Fibroblast of villous mesenchyme (primary cell): Measurements from ENCODE around the gene TESK1. TPM values are rescaled to one million over a fixed set of nuclear protein-coding genes. Genes with fewer than 3 reads are reported as not detected.

ENCODE experiments used
- DNase-seq: peaks from one replicate; pipeline ENCODE4 v3.0.0-alpha.2; 2010; ENCODE audit warnings: low read depth
- H3K4me3 ChIP-seq: 2 replicates; pipeline ENCODE4 v1.5.1; 2011; ENCODE audit warnings: low read depth, mild to moderate bottlenecking, low read length
- total RNA-seq: library from RNA; depleted of rRNA; stranded (reverse); fragments of >200 nt; gene quantifications from 2 replicates; pipeline ENCODE4 v1.2.3, GENCODE V29; 2012
- TF ChIP-seq, protein P1 (sequence below): IDR thresholded peaks from 2 replicates; pipeline ENCODE4 v1.5.1; 2012; ENCODE audit warnings: low read depth, mild to moderate bottlenecking, low read length; ENCODE audit not compliant: insufficient read depth

The TESK1 gene
- total RNA-seq, 1 donor, result 13.0 TPM

DNA sequence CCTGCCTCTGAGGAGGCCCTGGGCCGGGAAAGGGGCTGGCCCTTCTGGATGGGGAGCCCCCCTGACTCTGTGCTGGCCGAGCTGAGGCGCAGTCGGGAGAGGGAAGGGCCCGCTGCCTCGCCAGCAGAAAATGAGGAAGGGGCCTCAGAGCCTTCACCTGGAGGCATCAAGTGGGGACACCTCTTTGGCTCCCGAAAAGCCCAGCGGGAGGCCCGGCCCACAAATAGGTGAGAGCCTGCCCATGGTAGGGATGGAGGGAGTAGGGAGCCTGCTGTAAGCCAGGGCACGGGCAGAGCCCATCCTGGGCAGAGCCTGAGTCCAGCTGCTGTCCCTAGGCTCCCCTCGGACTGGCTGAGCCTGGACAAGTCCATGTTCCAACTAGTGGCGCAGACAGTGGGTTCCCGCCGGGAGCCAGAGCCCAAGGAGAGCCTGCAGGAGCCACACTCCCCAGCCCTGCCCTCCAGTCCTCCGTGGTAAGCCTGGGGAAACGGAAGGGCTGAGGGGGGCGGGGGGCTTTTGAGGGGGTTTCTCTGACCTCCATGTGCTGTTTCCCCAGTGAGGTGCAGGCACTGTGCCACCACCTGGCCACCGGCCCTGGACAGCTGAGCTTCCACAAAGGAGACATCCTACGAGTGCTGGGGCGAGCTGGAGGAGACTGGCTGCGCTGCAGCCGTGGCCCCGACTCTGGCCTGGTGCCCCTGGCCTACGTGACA lies 44.3 kb upstream of the TESK1 start:
- TF ChIP-seq, protein P1, sequence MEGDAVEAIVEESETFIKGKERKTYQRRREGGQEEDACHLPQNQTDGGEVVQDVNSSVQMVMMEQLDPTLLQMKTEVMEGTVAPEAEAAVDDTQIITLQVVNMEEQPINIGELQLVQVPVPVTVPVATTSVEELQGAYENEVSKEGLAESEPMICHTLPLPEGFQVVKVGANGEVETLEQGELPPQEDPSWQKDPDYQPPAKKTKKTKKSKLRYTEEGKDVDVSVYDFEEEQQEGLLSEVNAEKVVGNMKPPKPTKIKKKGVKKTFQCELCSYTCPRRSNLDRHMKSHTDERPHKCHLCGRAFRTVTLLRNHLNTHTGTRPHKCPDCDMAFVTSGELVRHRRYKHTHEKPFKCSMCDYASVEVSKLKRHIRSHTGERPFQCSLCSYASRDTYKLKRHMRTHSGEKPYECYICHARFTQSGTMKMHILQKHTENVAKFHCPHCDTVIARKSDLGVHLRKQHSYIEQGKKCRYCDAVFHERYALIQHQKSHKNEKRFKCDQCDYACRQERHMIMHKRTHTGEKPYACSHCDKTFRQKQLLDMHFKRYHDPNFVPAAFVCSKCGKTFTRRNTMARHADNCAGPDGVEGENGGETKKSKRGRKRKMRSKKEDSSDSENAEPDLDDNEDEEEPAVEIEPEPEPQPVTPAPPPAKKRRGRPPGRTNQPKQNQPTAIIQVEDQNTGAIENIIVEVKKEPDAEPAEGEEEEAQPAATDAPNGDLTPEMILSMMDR, result no peak
- H3K4me3 ChIP-seq, result no peak overlapping the region
- no peak for DNase-seq

DNA sequence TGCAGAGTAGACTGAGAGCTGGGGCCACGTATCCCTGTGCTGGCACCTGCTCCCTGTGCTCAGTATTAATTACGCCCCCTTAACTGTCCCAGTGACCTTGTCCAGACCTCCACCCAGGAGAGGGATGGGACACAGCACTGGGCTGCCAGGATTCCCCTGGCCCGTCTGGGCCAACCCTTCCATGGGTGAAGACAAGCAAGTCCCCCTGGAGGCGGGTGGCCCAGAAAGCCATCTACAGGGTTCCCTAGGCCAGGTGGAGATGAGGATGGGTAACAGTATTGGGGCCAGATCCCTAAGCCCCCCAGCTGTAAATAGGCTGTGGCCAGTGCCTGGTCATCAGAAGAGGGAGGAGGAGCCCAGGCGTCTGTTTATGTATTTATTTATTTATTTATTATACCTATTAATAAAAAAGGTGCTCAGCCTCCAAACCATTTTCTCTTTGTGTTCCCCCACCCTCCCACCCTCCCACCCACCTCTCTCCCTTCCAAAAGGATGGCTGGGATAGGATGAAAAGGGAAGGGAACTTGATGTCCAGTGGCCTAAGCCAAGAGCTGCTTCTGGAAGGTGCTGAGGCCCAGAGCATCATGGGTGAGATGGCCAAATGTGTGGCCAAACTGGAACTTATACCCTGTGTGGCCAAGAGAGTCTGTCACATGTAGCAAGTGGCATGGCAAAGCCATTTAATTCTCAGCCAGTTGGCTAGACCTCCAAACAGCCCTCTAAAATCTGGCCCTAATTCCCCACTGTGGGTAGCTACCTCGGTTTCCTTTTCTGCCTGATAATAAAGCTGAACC lies 43.4 kb upstream of the TESK1 start:
- TF ChIP-seq, protein P1, result no peak
- DNase-seq, result no peak
- no peak overlapping the region for H3K4me3 ChIP-seq

DNA sequence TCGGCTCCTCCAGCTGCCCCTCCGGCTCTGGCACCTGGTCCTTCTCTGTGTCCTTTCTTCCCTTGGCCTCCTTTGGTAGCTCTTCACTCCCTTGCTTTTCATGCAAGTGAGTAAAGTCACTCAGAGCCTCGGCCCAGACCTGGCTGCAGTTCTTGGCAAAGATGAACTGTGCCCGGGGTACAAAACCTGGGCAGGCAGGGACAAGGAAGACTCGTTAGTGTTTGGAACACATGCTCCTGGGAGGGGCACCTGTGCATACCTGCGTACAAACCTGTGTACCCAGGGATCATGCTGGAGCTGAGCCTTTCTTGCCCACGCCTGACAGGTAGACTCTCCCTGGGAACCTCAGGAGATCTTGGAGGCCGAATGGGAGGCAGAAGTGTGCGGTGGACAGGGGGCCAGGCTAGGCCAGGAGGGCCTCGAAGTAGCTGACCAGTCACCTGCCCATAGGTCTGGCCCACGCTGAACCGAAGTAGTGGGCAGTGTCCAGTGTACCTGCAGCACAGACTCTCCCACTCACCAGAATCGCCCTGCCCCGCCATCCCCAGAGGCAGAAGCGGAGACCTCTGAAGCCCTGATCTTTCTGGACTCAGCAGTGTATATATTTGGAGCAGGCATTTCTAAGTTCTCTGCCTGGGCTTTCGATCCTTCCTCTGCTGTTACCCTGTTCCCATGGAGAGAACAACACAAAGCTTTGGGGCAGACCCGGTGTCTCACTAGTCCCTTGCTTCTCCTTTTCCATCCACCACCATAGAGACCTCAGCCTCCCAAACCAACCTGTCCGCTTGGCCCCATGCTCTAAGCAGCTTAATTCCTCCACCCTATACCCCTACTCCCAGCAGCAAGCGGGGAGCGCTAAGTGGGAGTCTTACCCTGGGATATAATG lies 41.9 kb upstream of the TESK1 start:
- no peak overlapping the region for H3K4me3 ChIP-seq
- no peak for DNase-seq
- TF ChIP-seq, protein P1, result no peak

DNA sequence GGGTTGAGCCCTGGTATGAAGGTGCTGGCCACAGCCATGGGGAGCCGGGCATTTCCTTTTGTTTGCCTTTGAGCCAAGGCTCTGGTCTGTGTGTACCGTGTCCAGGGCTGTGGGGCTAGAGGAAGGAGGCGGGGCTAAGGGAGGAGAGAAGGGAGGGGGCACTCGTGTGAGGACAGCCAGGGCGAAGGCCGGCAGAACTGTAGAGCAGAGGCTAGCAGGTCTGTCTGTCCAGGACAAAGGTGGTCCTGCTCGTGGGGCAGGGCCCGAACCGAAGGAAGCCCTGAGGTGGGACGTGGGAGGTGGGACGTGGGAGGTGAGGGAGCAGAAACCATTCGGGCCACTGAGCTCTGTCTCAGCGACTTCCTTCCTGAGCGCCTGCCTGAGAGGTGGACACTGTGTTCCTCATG lies 41.3 kb upstream of the TESK1 start:
- DNase-seq, result no peak
- H3K4me3 ChIP-seq, result no peak overlapping the region
- TF ChIP-seq, protein P1, result no peak

DNA sequence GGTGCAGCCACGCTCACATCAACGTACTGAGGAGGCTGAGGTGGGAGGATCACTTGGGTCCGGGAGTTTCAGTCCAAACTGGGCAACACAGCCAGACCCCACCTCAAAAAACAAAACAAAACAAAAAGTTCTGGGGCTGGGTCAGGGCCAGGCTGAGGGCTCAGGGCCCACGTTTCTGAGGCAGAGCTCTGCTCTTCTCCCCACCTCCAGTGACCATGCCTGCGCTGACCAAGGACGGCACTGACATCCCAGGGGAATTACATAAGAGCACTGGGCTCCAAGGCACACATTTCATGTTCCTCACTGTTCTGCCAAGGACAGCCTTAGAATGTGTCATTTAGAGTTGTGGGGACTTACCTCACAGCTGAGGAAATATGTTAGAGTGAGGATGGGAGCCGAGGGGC lies 40.4 kb upstream of the TESK1 start:
- DNase-seq, result no peak
- H3K4me3 ChIP-seq, result no peak overlapping the region
- TF ChIP-seq, protein P1, result no peak

DNA sequence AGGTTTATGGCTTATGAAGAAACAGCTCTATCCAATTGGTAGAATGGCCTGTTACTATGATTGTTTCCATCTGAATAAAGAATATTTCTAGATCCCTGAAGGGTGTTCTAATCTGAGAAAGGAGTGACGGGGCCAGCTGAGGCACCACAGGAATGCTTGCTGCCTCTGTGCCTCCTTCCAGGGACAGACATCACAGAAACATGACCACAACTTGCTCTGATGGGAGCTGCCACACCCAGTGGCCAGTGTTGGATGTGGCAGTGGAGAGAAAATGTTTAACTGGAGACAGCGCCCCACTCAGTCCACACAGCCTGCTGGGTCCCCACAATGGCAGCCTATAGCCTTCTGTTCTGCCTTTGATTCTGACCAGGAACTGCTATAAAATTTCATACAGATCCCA lies 38.6 kb upstream of the TESK1 start:
- DNase-seq, result no peak
- TF ChIP-seq, protein P1, result peak; percentile 6
- no peak overlapping the region for H3K4me3 ChIP-seq
